ENCODE data around the gene SPRN.
A peak's percentile ranks its signal among the peaks of the same experiment; 100 is the strongest.
"Not testable (repeated sequence)": the region's sequence is repeated elsewhere in the genome, so short reads cannot be mapped to it uniquely, and the experiment has no call there.

Gene SPRN

DNA sequence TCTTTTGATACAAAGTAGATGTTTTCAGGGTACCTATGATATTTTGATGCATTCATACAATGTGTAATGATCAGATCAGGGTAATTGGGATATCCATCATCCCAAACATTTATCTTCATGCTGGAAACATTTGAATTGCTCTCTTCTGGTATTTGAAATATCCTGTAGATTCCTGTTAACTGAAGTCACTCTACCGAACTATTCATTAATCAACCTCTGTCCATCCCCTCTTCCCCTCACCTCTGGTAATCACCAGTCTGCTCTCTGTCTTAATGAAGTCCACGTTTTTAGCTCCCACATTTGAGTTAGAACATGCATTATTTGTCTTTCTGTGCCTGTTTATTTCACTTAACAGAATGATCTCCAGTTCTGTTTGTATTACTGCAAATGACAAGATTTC lies 19.2 kb downstream of the SPRN start:
- DNase-seq, result no peak

GRCh38 chr10:133403784-133404183 lies 20.6 kb downstream of the SPRN start:
- DNase-seq, result no peak

DNA sequence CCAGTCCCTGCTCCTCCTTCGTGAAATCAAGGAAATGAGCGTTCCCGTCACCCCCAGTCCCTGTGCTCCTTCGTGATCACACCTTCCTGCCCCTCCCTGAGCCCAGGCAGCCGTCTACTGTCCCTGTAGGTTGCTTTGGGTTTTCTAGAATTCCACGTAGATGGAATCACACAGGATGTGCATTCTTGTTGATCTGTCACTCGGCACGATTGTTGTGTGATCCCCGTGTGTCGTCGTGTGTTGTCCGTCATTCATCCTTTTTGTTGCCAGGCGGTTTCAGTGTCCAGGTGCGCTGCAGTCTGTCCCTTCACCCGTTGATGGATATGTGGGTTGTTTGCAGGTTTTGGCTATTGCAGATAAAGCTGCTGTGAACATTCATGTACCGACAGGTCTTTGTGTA lies 21.1 kb downstream of the SPRN start:
- DNase-seq, result no peak

DNA sequence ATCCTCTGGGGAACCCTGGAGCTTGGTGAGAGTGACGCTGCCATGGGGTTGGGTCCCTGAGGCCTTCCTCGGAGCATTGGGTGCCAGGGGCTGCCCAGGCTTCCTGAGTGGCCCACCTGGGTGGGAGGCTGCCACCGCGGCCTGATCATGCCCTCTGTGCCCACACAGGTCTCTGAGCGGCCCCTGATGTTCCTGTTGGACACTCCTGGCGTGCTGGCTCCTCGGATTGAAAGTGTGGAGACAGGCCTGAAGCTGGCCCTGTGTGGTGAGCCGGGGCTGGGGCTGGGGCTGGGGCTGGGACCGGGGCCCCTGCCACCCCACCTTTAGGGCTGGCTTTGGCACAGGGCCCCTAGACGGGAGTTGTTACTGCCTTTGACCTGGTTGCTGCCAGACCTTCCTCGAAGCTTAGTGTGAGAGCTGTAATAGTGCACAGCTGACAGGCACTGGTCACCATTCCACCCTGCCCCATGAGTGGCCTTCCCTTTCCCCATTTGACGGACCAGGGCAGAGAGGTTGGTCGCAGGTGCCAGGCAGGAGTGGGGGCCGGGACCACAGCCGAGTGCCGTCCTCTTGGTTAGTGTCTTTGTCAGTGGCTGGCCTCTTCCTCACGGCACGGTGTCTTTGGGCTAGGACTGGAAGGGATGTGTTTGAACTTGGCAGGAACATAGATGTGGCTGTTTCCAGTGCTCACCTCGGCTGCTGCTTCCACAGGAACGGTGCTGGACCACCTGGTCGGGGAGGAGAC lies 22.3 kb downstream of the SPRN start:
- no peak for DNase-seq

DNA sequence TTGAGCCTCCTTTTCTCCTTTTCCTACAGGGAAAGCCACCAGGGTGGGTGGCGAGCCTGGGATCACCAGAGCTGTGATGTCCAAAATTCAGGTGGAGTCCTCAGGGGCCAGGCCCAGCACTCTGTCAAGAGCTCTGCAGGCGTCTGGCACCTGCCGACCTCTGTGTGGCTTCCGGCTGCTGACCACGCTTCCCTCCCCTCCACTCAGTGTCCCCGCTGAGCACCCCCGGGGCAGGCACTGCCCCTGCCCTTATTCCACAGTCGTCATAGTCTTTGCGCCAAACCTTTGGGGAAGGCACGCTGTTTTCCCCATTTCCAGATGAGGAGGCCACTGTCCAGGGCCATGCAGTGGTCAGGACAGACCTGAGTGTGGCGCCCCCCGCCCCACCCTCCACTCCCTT lies 22.9 kb downstream of the SPRN start:
- DNase-seq, result no peak

- no peak for DNase-seq
These were observed 23.6 kb downstream of the SPRN start for GRCh38 chr10:133400624-133401424.

- DNase-seq, result no peak
These were observed 25.3 kb downstream of the SPRN start for GRCh38 chr10:133399123-133399601.

- no peak for DNase-seq
These were observed 26.5 kb downstream of the SPRN start for GRCh38 chr10:133397938-133398337.

- no peak for DNase-seq
These were observed 28.3 kb downstream of the SPRN start for GRCh38 chr10:133396035-133396624.

DNA sequence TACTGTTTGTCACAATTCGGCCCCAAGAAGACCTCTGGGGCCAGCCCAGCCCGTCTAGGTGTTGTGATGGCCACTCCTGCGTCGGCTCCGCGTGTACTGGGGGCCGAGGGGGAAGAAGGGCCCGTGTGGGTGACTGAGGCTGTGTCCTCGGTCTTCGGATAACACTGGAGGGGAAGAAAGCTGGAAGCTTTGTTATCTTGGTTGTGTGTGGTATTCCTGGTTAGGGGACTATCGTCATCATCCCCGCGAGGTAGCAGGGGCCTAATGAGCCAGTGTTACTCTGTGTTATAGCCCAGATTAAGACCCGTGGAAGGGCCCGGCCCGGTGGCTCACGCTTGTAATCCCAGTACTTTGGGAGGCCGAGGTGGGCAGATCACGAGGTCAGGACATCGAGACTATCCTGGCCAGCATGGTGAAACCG lies 29.6 kb downstream of the SPRN start:
- no peak for DNase-seq

- peak; percentile 26 to 97 (median 90) for DNase-seq
These were observed 30.3 kb downstream of the SPRN start, which contains the start of gene MTG1 for GRCh38 chr10:133394064-133394663. Gene MTG1 (plus strand): TSS chr10:133394157. CDS start chr10:133394221, 64 bp downstream.

DNA sequence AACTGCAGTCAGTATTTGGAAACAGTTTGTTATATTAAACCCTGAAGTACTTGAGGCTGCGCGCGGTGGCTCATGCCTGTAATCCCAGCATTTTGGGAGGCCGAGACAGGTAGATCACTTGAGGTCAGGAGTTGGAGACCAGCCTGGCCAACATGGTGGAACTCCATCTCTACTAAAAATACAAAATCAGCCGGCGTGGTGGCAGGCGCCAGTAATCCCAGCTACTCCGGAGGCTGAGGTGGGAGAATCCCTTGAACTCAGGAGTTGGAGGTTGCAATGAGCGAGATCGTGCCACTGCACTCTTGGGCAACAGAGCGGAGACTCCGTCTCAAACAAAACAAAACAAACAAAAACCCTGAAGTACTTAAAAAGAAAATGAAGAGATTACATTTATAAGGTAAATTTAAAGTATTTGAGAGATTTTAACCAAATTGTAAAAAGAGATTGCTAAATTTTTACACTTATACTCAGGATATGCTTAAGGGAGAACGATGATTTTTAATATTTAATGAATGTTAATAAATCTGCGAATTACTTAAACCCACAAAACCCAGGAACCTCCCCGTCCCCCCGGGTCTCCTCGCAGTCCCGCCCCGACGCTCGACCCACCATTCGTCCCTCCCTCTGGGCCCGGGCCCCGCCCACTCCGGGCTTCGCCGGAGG lies 30.9 kb downstream of the SPRN start:
- DNase-seq, result no peak

GRCh38 chr10:133391761-133392518 lies 32.5 kb downstream of the SPRN start:
- no peak for DNase-seq

- no peak for DNase-seq
These were observed 33.2 kb downstream of the SPRN start for GRCh38 chr10:133391249-133391635.

GRCh38 chr10:133390597-133391248 lies 33.7 kb downstream of the SPRN start:
- no peak for DNase-seq

DNA sequence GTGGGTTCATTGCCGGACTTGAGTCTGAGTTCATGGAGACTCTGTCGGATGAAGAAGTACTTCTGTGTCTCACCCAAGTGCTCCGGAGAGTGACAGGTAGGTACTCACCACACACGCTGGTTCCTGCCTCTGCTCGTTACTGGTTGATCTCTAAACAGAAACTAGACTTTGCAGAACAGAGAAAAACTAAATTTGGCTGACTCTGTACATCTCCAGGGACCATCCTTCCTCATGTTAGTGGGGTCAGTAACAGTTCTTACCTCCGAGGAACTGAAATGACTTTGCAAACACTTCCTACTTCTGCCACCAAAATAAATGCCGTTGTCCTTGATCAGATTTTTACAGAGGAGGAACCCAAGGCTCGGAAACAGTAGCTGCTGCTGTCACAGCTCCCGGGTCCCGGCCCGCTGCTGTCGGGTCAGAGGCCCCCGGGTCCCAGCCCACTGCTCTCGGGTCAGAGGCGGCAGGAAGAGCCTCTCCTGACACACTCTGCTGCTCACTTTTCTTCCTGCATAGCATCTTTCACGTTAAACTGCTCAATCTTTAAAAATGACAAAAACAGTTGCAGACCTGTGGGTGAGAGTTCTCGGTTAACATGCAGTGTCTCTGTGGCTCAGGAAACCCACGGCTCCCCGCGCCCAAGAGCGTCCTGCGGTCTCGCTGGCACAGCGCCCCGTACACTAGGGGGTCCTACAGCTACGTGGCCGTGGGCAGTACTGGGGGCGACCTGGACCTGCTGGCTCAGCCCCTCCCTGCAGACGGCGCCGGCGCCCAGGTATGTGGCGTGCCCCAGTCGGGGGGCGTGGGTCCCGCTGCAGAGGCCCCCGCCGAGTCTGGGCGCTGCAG lies 35.2 kb downstream of the SPRN start:
- DNase-seq, result no peak

DNA sequence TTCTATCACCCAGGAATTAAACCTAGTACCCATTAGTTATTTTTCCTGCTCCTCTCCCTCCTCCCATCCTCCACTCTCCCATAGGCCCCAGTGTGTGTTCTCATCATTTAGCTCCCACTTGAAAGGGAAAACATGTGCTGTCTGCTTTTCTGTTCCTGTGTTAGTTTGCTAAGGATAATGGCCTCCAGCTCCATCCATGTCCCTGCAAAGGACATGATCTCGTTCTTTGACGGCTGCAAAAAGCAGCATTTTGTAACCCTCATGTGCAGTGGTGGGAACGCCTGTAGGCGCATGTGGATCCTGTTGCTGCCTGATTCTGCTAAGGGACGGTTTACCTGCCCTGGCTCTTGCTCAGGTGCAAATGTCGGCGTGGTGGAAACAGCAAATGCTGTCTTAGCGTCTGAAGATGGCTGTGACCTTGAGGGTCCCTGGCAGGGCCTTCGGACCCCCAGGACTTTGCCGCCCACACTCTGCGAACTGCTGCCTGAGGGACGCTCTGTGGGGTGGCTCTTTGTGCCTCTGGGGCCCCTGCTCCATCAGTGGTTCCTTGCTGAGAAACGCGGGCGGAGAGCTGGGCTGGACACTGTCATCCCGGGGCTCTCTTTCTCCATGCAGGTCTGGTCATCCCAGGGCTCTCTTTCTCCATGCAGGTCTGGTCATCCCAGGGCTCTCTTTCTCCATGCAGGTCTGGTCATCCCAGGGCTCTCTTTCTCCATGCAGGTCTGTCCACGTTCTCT lies 36.0 kb downstream of the SPRN start:
- no peak for DNase-seq

GRCh38 chr10:133386951-133387350 lies 37.5 kb downstream of the SPRN start:
- not testable (repeated sequence) for DNase-seq

GRCh38 chr10:133385214-133385613 lies 39.2 kb downstream of the SPRN start:
- DNase-seq, result no peak
